ENCODE results near the gene FIBCD1.

- TF ChIP-seq POLR2AphosphoS5 (IDR thresholded peaks at IDR 0.05) (peak; percentile 65 to 90 (median 84)), CTCF (IDR thresholded peaks at IDR 0.05) (peak in 3 of 7 experiments; percentile 23 to 29 (median 26)), POLR2A (IDR thresholded peaks at IDR 0.05) (no peak)
These were observed 78.4 kb downstream of the FIBCD1 start for GRCh38 chr9:130860458-130861316.

All from stomach (tissue), 4 donors.